H1 (cell line): ENCODE results near the gene POC1B. TPM values are rescaled to one million over a fixed set of nuclear protein-coding genes. Genes with fewer than 3 reads are reported as not detected.

ENCODE experiments used
- ATF2 ChIP-seq: IDR thresholded peaks from 2 replicates; pipeline ENCODE4 v1.6.1; 2012; ENCODE audit warnings: low read length, inconsistent platforms
- RAD21 ChIP-seq, 2 experiments: IDR thresholded peaks in 1 of 2; conservative IDR thresholded peaks in 1 of 2; 2 replicates each; pipeline ENCODE4 v1.6.1; 2011; ENCODE audit warnings: low read depth in 2 of 2, low read length in 2 of 2, improper control_type of control experiment in 1 of 2, inconsistent platforms in 1 of 2, mild to moderate bottlenecking in 1 of 2, moderate library complexity in 1 of 2
- RBBP5 ChIP-seq: IDR thresholded peaks from 2 replicates; pipeline ENCODE4 v1.7.1; 2012; ENCODE audit warnings: low read depth, mild to moderate bottlenecking, inconsistent platforms, low read length, moderate library complexity, borderline replicate concordance
- polyA plus RNA-seq, 7 experiments: library from polyadenylated mRNA; depleted of rRNA in 3 of 7; stranded (reverse) in 5 of 7; unstranded in 2 of 7; fragments of >200 nt in 5 of 7; fragments of 200-250 nt in 2 of 7; gene quantifications; 1 replicate in 5 of 7; 2 replicates in 1 of 7; 4 replicates in 1 of 7; pipeline versions ENCODE4 v1.2.1 to v1.2.3, GENCODE V29; 2011 to 2013; ENCODE audit warnings: missing spikeins in 2 of 7, mixed read lengths in 2 of 7
- total RNA-seq: library from RNA; stranded (reverse); fragmentation: NEBNext Ultra II Directional; extraction: Animal tissue kit (Norgen Biotek cat#: 25700); gene quantifications from 2 replicates; pipeline ENCODE4 v1.2.1, GENCODE V29; 2021

Gene POC1B
- total and polyA plus RNA-seq, 2 of the 8 experiments (the other 6 are each of a cell fraction or from before 2014, with no cell fraction given) = 7.5 to 16.3 TPM

GRCh38 chr12:89544022-89544421 lies 18.2 kb upstream of the POC1B start (continued):
- TF ChIP-seq RBBP5 = no peak
- TF ChIP-seq ATF2 = no peak
- no peak for TF ChIP-seq RAD21 (IDR thresholded peaks at IDR 0.05 in 1 of 2, conservative IDR thresholded peaks at IDR 0.05 in 1 of 2; ENCODE audit: low read depth in 2 of 2, low read length in 2 of 2)
